Uterus (tissue), 2 donors: ENCODE data around the gene LOXL1.
A peak's percentile ranks its signal among the peaks of the same experiment; 100 is the strongest.

ENCODE experiments used
- CTCF ChIP-seq, 4 experiments: fragments of 200-600 bp in 2 of 4; fragments of 450-650 bp in 2 of 4; sonication (generic) in 2 of 4; IDR thresholded peaks; one replicate each; pipeline ENCODE4 v1.5.1; 2016 to 2019; ENCODE audit warnings: antibody characterized with exemption in 4 of 4, mild to moderate bottlenecking in 2 of 4, moderate library complexity in 1 of 4
- POLR2A ChIP-seq, 2 donors: fragments of 450-650 bp; IDR thresholded peaks; one replicate each; pipeline ENCODE4 v1.6.1; 2016; ENCODE audit warnings: antibody characterized with exemption in 2 of 2, mild to moderate bottlenecking in 1 of 2, moderate library complexity in 1 of 2

DNA sequence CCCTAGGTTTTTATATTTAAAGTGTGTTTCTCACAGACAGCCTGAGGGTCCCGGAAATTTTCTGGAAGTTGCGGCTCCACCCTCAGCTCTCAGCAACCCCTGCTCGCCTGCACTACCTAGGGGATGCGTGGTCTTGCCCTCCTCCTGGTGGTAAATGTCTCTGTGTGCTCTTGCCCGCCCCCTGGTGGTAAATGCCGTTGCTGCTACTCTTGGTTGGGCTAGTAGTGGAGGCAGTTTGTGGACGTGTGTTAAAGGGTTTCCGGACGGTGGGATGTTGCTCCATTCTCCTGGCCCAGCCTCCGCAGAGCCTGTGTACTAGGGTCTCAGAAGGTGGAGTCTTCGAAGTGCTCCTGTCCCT lies 38.5 kb downstream of the LOXL1 start:
- TF ChIP-seq CTCF (IDR thresholded peaks at IDR 0.05) (peak; percentile 91 to 96 (median 94)), POLR2A (IDR thresholded peaks at IDR 0.05) (no peak)
